Measurements from ENCODE around the gene SGSM1.

The SGSM1 gene

GRCh38 chr22:24841261-24841660 is 35.2 kb downstream of the SGSM1 start:
- DNase-seq = no peak

GRCh38 chr22:24843048-24843447 is 37.0 kb downstream of the SGSM1 start:
- DNase-seq = no peak

DNA sequence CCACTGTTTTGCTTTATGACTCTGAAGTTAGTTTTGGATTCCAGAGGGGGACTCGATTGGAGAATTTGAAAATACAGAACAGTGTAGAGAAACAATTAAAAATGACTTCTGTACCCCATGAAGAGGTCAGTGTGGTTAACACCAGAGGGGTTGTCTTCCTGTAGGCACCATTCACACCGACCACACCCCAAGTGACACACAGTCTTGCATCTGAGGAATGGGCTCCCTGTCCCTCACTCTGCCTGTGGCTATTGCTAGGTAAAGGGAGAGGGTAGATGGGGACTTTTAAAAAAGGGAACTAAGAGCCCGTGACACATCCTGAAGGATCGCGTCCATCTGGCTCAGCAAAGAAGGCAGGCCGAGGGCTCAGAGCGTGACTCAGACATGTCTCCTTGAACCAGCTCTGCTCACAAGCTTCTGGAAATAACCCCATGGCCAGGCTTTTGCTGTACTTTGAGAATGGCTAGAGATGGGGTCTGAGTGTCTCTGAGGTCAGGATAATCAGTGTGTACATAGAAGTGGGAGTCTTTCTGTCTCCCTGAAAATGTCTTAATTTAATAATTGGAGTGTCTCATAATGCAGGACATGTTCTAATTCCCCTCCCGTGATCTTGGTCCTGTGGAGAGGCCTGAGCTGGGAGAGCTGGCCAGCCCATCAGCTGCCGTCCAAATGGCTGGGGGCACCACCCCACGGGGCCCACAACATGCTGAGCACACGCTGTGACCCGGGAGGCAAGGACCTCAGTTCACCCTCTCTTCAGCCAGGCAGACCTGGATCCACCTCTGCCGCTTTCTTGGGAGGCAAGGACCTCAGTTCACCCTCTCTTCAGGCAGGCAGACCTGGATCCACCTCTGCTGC is 39.3 kb downstream of the SGSM1 start:
- DNase-seq = no peak

- no peak for DNase-seq
Measured at GRCh38 chr22:24847490-24847889, 41.5 kb downstream of the SGSM1 start.

DNA sequence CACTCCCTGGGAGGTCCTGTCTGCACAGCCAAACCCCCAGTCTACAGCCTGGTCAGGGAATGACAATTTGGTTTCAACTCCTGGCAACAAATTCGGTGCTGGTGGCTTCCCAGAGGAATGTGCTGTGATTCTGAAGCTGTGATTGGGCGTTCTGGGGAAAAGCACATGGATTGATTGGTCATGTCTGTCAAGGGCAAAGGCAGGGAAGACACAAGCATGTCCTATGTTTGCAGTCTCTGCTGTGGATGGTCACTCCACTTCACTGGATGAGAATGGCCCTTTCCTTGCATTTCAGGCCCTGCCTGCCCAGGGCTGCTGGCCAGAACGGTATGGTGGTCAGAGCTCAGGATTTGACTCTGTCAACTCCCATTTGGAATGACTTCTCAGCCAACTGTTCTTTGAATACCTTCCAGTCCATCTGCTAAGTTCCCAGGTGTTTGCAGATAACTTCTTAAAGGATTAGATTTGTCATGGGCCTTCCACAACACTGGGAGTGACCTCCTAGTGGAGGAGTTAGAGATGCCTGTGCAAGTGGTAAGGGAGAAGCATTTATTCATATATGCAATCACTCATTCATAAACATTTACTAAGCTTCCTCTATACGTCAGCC is 42.7 kb downstream of the SGSM1 start:
- no peak for DNase-seq

DNA sequence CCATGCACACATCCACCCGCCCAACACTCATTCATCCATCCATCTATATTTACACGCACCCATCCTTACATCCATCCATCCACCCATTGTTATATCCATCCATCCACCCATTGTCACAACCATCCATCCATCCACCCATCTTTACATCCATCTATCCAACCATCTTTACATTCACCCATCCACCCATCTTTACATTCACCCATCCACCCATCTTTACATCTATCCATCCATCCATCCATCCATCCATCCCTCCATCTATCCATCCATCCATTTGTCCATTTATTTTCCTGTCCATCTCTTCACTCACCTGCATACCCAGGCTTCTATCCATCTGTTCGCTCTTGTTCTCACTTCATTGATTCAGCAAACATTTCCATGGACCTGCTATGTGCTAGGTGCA is 49.8 kb downstream of the SGSM1 start:
- DNase-seq = no peak

GRCh38 chr22:24857576-24857975 is 51.6 kb downstream of the SGSM1 start:
- DNase-seq = no peak

DNA sequence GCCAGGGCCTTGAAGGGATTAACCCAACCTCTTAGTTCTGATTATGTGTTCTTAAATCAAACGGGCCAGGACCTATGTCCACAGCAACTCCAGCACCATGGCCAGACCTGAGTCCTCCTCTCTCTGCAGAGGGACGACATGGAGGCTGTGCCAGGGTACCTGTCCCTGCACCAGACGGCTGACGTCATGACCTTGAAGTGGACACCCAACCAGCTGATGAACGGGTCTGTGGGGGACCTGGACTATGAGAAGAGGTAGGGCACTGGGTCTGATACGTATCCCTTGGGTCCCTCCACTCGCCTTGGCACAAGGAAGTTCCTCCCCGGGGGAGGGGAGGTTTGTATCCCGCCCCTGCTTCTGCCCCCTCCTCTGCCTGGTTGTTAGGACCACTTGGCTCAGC is 53.6 kb downstream of the SGSM1 start:
- DNase-seq = no peak

DNA sequence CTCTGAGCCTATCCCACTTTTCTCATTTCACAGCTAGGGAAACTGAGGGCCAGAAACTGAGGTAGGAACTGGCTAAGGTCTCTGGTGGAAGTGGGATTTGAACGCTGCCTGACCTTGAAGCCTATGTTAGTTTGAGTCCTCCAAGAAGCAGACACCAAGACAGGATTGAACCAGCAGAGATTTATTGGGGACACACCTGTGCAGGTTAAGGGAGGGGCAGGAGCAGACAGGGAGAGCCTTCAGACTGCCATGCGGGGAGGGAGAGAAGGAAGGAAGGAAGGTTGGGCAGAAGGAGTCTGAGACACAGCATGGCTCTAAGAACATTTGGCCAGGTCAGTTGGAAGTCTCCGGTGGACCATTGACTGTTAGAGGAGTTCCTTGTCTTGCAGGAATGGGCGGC is 59.5 kb downstream of the SGSM1 start:
- DNase-seq = no peak

GRCh38 chr22:24867323-24868022 is 61.5 kb downstream of the SGSM1 start:
- no peak for DNase-seq

- DNase-seq = no peak
Measured at GRCh38 chr22:24868979-24869378, 63.0 kb downstream of the SGSM1 start.

DNA sequence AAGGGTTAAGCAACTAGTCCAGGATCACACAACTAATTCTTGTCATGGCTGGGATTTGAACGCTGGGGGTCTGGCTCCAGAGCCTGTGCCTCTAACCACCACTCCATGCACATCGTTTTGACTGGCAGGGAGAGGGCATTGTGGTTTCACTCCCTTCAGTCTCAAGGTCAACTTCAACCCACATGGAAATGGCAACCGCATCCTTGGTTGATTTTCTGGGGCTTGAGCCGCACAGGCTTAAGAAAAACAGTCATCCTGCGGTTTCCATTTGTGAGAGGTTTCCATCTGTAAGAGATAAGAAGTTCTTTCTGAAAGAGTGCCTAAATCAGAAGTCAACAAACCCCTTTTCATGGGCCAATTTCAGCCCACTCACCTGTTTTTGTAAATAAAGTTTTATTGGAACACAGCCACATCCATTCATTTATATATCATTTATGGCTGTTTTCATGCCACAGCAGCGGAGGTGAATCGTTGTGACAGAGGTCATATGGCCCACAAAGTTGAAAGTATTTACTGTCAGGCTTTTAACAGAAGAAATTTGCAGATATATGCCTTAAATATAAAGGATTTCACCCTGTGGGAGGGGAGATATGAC is 65.7 kb downstream of the SGSM1 start:
- DNase-seq = no peak

- no peak for DNase-seq
Measured at GRCh38 chr22:24873226-24873625, 67.2 kb downstream of the SGSM1 start.

- no peak for DNase-seq
Measured at GRCh38 chr22:24875862-24876506, 70.0 kb downstream of the SGSM1 start.

- no peak for DNase-seq
Measured at GRCh38 chr22:24876700-24877099, 70.7 kb downstream of the SGSM1 start.

DNA sequence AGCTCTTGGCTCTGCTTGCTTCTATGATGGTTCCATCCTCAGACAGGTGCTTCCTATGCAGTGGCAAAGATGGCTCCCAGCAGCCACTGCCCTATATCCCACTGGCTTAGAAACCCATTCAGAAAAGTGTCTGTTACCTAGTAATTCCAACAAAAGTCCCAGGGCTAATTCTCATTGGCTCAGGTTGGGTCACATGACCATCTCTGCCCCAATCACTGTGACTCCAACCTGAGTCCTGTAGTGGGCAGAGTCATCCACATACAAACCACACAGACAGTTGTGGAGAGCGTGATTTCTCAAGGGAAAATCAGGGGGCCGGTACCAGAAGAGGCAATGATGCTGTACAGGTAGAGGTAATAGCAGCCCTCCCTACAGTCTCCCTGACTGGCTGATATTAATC is 73.0 kb downstream of the SGSM1 start:
- DNase-seq = no peak

DNA sequence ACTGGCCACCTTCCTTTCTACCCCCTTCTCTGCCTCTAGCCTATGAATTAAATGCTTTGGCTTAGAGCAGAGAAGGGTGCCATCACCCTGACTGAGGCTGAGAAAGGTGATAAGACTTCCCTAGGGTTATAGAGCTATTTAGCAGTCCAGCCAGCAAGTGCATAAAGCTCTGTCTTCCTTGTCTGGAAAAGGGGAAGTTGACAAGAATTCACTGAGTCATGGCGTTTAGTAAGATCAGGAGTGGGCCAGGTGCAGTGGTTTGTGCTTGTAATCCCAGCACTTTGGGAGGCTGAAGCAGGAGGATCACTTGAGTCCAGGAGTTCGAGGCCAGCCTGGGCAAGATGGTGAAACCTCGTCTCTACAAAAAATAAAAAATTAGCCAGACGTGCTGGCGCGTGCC is 77.4 kb downstream of the SGSM1 start:
- no peak for DNase-seq

GRCh38 chr22:24887260-24887659 is 81.2 kb downstream of the SGSM1 start:
- no peak for DNase-seq

DNA sequence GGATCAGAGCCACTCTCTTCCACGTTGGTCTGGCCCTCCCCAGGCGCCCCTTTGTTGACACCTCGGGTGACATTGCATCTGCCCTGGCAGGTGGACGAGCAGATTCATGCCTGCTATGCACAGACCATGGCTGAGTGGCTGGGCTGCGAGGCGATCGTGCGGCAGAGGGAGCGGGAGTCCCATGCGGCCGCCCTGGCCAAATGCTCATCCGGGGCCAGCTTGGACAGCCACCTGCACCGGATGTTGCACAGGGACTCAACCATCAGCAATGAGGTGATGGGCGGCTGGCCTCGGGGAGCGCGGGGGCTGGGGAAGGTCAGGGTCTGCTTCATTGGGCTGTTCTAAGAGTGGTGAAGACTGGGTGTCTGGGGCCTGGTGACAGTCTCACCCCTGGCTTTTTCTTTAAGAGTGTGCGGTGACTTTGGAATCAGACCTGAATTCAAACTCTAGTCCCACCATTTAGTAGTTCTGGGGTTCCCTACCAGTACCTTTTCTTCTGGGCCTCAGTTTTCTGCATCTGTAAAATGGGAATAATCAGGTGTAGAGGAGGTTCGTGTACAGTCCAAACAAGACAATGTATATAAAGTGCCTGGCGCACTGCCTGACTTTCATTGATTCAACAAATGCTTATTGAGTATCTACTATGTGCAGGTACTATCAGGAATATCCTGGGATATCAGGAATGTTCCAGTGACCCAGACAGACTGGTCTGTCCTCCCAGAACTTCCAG is 87.5 kb downstream of the SGSM1 start:
- no peak for DNase-seq

GRCh38 chr22:24894220-24894975 is 88.4 kb downstream of the SGSM1 start:
- DNase-seq = peak; percentile 91

DNA sequence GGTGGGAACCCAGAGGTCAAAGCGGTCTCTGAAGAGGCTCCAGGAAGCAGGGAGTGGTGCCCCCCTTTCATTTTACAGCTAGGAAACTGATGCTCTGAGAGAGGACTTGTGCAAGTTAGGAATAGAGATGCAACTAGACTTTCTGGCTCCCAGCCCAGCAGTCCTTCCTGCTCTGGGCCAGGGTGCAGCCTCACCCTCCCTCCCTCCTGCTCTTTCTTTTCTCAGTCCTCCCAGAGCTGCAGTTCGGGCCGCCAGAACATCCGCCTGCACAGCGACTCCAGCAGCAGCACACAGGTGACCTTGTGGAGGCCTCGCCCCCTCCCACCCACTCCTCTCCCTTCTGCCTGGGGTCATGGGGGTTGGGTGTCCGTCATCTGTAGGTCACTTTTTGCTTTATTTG is 89.0 kb downstream of the SGSM1 start:
- peak; percentile 73 for DNase-seq

GRCh38 chr22:24901448-24901847 is 95.4 kb downstream of the SGSM1 start:
- DNase-seq = no peak
